A549 (cell line): ENCODE data around the gene CNTN4. TPM values are rescaled to one million over a fixed set of nuclear protein-coding genes. Genes with fewer than 3 reads are reported as not detected.

Experiments
- ATAC-seq, 2 experiments: fragments of 200-7000 bp in 1 of 2; fragments of >200 bp in 1 of 2; cut with Nextera tagmentation in 1 of 2; cut with Tn5 transposase in 1 of 2; 3 replicates each; pipeline versions ENCODE4 v1.8.0 to v1.9.1; 2018 to 2020; ENCODE audit warnings: mild to moderate bottlenecking in 1 of 2, moderate library complexity in 1 of 2
- CTCF ChIA-PET: fragments of 300-600 bp; sonication (Branson Sonifier 250); formaldehyde crosslinking; extraction: SDS; loops from one replicate; lab custom pipeline; 2021; ENCODE audit warnings: antibody characterized with exemption, inconsistent platforms; lab: Yijun Ruan, JAX
- POLR2A ChIA-PET: fragments of 350-600 bp; formaldehyde crosslinking; extraction: SDS; loops from one replicate; lab custom pipeline; 2021; ENCODE audit warnings: antibody characterized with exemption, inconsistent platforms; lab: Yijun Ruan, JAX
- DNase-seq, 2 experiments: peaks; one replicate each; pipeline versions ENCODE4 v3.0.0 to v3.0.0-alpha.2; 2011 to 2016; ENCODE audit warnings: low read depth in 1 of 2, low spot score in 1 of 2
- FAIRE-seq: peaks from 2 replicates; lab custom pipeline; 2011; peaks lifted over from hg19 to GRCh38; lab: Jason Lieb, UNC
- H3K27ac ChIP-seq, 2 experiments: fragments of >200 bp; sonication (Bioruptor Twin); formaldehyde crosslinking; 3 replicates each; pipeline ENCODE4 v1.5.1; 2016 to 2017
- H3K4me1 ChIP-seq: fragments of >200 bp; sonication (Bioruptor Twin); formaldehyde crosslinking; 3 replicates; pipeline ENCODE4 v1.6.1; 2016
- H3K4me2 ChIP-seq: fragments of >200 bp; sonication (Bioruptor Twin); formaldehyde crosslinking; 3 replicates; pipeline ENCODE4 v1.6.1; 2016
- H3K4me3 ChIP-seq: fragments of >200 bp; sonication (Bioruptor Twin); formaldehyde crosslinking; 3 replicates; pipeline ENCODE4 v1.5.1; 2016
- H3K9me3 ChIP-seq: fragments of >200 bp; sonication (Bioruptor Twin); formaldehyde crosslinking; 3 replicates; pipeline ENCODE4 v1.6.1; 2016
- CBX2 ChIP-seq: fragments of 200-600 bp; sonication (generic); IDR thresholded peaks from 2 replicates; pipeline ENCODE4 v1.6.1; 2016; ENCODE audit warnings: low read depth, mild to moderate bottlenecking, borderline replicate concordance
- CBX8 ChIP-seq: fragments of 200-600 bp; sonication (generic); IDR thresholded peaks from 2 replicates; pipeline ENCODE4 v1.6.1; 2016
- CEBPB ChIP-seq, 2 experiments: fragments of >200 bp in 1 of 2; sonication (Bioruptor Twin) in 1 of 2; formaldehyde crosslinking in 1 of 2; IDR thresholded peaks; 2 replicates each; pipeline ENCODE4 v1.6.1; 2012 to 2016
- CHD4 ChIP-seq: fragments of 200-600 bp; sonication (generic); IDR thresholded peaks from 2 replicates; pipeline ENCODE4 v1.6.1; 2016; ENCODE audit warnings: antibody characterized with exemption, mild to moderate bottlenecking, borderline replicate concordance
- EHF ChIP-seq: fragments of 250-450 bp; sonication (Bioruptor Pico); IDR thresholded peaks from 2 replicates; pipeline ENCODE4 v1.5.0; 2020; ENCODE audit warnings: mild to moderate bottlenecking
- EHMT2 ChIP-seq: fragments of 200-600 bp; sonication (generic); IDR thresholded peaks from 2 replicates; pipeline ENCODE4 v1.6.1; 2016; ENCODE audit warnings: antibody characterized with exemption, low read depth, mild to moderate bottlenecking, moderate library complexity
- EP300 ChIP-seq, 2 experiments: fragments of >200 bp; sonication (Bioruptor Twin); formaldehyde crosslinking; IDR thresholded peaks; 2 replicates in 1 of 2; 3 replicates in 1 of 2; pipeline ENCODE4 v1.6.1; 2016 to 2017
- ESRRA ChIP-seq: fragments of 150-350 bp; IDR thresholded peaks from 2 replicates; pipeline ENCODE4 v1.6.1; 2014; ENCODE audit warnings: mild to moderate bottlenecking, low read length, borderline replicate concordance
- FOSB ChIP-seq: fragments of 250-450 bp; sonication (Bioruptor Pico); IDR thresholded peaks from 2 replicates; pipeline ENCODE4 v1.5.0; 2020; ENCODE audit warnings: mild to moderate bottlenecking, moderate library complexity
- FOSL2 ChIP-seq, 2 experiments: fragments of 450-650 bp in 1 of 2; fragments of >200 bp in 1 of 2; sonication (Bioruptor Twin) in 1 of 2; formaldehyde crosslinking; IDR thresholded peaks; 2 replicates each; pipeline versions ENCODE4 v1.5.0 to v1.6.1; 2016 to 2020; ENCODE audit warnings: mild to moderate bottlenecking in 1 of 2, moderate library complexity in 1 of 2
- FOXS1 ChIP-seq: fragments of 250-450 bp; sonication (Bioruptor Pico); IDR thresholded peaks from 2 replicates; pipeline ENCODE4 v1.5.0; 2020; ENCODE audit warnings: mild to moderate bottlenecking, moderate library complexity
- GATA3 ChIP-seq: IDR thresholded peaks from 2 replicates; pipeline ENCODE4 v1.6.1; 2012; ENCODE audit warnings: borderline replicate concordance
- HEYL ChIP-seq: fragments of 250-450 bp; sonication (Bioruptor Pico); IDR thresholded peaks from 2 replicates; pipeline ENCODE4 v1.8.0; 2021; ENCODE audit warnings: mild to moderate bottlenecking, moderate library complexity
- HOXB5 ChIP-seq: fragments of 250-450 bp; sonication (Bioruptor Pico); IDR thresholded peaks from 2 replicates; pipeline ENCODE4 v1.5.0; 2020; ENCODE audit warnings: mild to moderate bottlenecking, moderate library complexity
- JUNB ChIP-seq: fragments of >200 bp; sonication (Bioruptor Twin); formaldehyde crosslinking; IDR thresholded peaks from 2 replicates; pipeline ENCODE4 v1.6.1; 2016
- KDM1A ChIP-seq: fragments of 200-600 bp; sonication (generic); IDR thresholded peaks from 2 replicates; pipeline ENCODE4 v1.6.1; 2016; ENCODE audit warnings: low read depth, mild to moderate bottlenecking
- MAFK ChIP-seq: fragments of 450-650 bp; IDR thresholded peaks from 2 replicates; pipeline ENCODE4 v1.6.1; 2014; ENCODE audit not compliant: partially characterized antibody
- POLR2AphosphoS2 ChIP-seq: conservative IDR thresholded peaks from 2 replicates; pipeline ENCODE4 v1.6.1; 2012; ENCODE audit warnings: low read length, improper control_type of control experiment, inconsistent platforms
- RARB ChIP-seq: fragments of 250-450 bp; sonication (Bioruptor Pico); IDR thresholded peaks from 2 replicates; pipeline ENCODE4 v1.8.0; 2021; ENCODE audit warnings: mild to moderate bottlenecking, moderate library complexity
- RCOR1 ChIP-seq: fragments of 150-350 bp; IDR thresholded peaks from 2 replicates; pipeline ENCODE4 v1.6.1; 2014; ENCODE audit warnings: antibody characterized with exemption, low read length, low read depth
- TFCP2L1 ChIP-seq: fragments of 250-450 bp; sonication (Bioruptor Pico); IDR thresholded peaks from 2 replicates; pipeline ENCODE4 v1.5.0; 2021; ENCODE audit warnings: mild to moderate bottlenecking
- ZFP36 ChIP-seq: fragments of 450-650 bp; IDR thresholded peaks from 2 replicates; pipeline ENCODE4 v1.6.1; 2014; ENCODE audit warnings: borderline replicate concordance; ENCODE audit not compliant: partially characterized antibody
- ZNF302 ChIP-seq: fragments of 250-450 bp; sonication (Bioruptor Pico); IDR thresholded peaks from 2 replicates; pipeline ENCODE4 v1.9.0; 2021; ENCODE audit warnings: inconsistent platforms, mild to moderate bottlenecking, moderate library complexity
- WGBS: methylation state at CpG from one replicate; pipeline ENCODE4 v1.1.6; 2017; ENCODE audit errors: missing lambda C conversion rate; 5-methylcytosine and 5-hydroxymethylcytosine counted together
- polyA plus RNA-seq, 4 experiments: library from polyadenylated mRNA; depleted of rRNA in 3 of 4; stranded (reverse); fragments of >200 nt; fragmentation: RNase III in 1 of 4; extraction: RNeasy Plus Mini Kit Qiagen cat#74134 plus additional on column Dnase treatment in 1 of 4; gene quantifications; 2 replicates in 3 of 4; 3 replicates in 1 of 4; pipeline ENCODE4 v1.2.3, GENCODE V29; 2011 to 2017
- TF ChIP-seq, protein P1 (sequence below): fragments of 250-450 bp; sonication (Bioruptor Pico); IDR thresholded peaks from 2 replicates; pipeline ENCODE4 v1.5.0; 2020; ENCODE audit warnings: low read depth, mild to moderate bottlenecking, moderate library complexity
- TF ChIP-seq, protein P2 (sequence below): IDR thresholded peaks from 2 replicates; pipeline ENCODE4 v1.6.1; 2012
- TF ChIP-seq, protein P3 (sequence below): fragments of 450-650 bp; IDR thresholded peaks from 2 replicates; pipeline ENCODE4 v1.6.1; 2014; ENCODE audit warnings: antibody characterized with exemption
- TF ChIP-seq, protein P4 (sequence below): IDR thresholded peaks from 2 replicates; pipeline ENCODE4 v1.6.1; 2012; ENCODE audit warnings: low read depth, borderline replicate concordance
- TF ChIP-seq, protein P5 (sequence below): IDR thresholded peaks from 2 replicates; pipeline ENCODE4 v1.6.1; 2012
- TF ChIP-seq, protein P6 (sequence below): fragments of 200-600 bp; sonication (generic); IDR thresholded peaks from 2 replicates; pipeline ENCODE4 v1.6.1; 2016; ENCODE audit warnings: antibody characterized with exemption, mild to moderate bottlenecking, moderate library complexity

Gene CNTN4
- polyA plus RNA-seq, 2 of the 4 experiments (the other 2 are of a cell fraction) = 0.03 TPM; not detected in 1

DNA sequence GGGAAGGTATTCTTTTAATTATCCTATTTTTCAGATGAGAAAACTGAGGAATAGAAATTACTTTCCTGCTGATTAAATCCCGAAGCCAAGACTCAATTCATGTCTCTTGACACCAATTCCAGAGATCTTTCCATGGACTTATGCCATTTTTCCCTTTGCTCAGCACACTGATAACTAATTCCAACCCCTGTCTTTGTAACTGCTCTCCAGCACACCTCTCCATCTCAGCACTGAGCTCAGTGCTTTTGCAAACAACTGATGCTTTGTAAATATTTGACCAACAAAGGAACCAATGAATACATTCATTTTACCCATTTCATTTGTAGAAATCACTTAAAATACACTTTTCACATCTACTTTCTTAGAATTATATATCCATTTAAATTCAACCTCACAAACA lies 762.5 kb downstream of the CNTN4 start:
- ATAC-seq = no peak
- Histone ChIP-seq H3K27ac (no peak overlapping the region), H3K9me3 (no peaks in the 10 kb centered on the region), H3K4me3 (no peak overlapping the region), H3K4me1 (no peaks in the 10 kb centered on the region), H3K4me2 (no peak overlapping the region)
- ChIA-PET POLR2A (no interaction called here), CTCF (no interaction called here)
- no peak for FAIRE-seq
- WGBS = 0% methylated on average over 1 of the region's 1 CpG
- DNase-seq = no peak
- TF ChIP-seq, protein P1, sequence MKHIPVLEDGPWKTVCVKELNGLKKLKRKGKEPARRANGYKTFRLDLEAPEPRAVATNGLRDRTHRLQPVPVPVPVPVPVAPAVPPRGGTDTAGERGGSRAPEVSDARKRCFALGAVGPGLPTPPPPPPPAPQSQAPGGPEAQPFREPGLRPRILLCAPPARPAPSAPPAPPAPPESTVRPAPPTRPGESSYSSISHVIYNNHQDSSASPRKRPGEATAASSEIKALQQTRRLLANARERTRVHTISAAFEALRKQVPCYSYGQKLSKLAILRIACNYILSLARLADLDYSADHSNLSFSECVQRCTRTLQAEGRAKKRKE (CRISPR knock-in tag) = no peak
- TF ChIP-seq JUNB = no peak
- TF ChIP-seq EHMT2 = no peak
- TF ChIP-seq FOSL2 (IDR thresholded peaks at IDR 0.05) = no peak
- no peak for TF ChIP-seq FOSL2 (CRISPR knock-in tag; IDR thresholded peaks at IDR 0.05)
- TF ChIP-seq HOXB5 (CRISPR knock-in tag) = no peak
- TF ChIP-seq RARB (CRISPR knock-in tag) = no peak
- no peak for TF ChIP-seq ZNF302
- no peak for TF ChIP-seq EHF (CRISPR knock-in tag)
- no peak for TF ChIP-seq TFCP2L1 (CRISPR knock-in tag)
- no peak for TF ChIP-seq POLR2AphosphoS2
- no peak for TF ChIP-seq CBX8
- TF ChIP-seq FOSB (CRISPR knock-in tag) = no peak
- TF ChIP-seq, protein P2, sequence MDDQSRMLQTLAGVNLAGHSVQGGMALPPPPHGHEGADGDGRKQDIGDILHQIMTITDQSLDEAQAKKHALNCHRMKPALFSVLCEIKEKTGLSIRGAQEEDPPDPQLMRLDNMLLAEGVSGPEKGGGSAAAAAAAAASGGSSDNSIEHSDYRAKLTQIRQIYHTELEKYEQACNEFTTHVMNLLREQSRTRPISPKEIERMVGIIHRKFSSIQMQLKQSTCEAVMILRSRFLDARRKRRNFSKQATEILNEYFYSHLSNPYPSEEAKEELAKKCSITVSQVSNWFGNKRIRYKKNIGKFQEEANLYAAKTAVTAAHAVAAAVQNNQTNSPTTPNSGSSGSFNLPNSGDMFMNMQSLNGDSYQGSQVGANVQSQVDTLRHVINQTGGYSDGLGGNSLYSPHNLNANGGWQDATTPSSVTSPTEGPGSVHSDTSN = no peak
- TF ChIP-seq HEYL = no peak
- TF ChIP-seq, protein P3, sequence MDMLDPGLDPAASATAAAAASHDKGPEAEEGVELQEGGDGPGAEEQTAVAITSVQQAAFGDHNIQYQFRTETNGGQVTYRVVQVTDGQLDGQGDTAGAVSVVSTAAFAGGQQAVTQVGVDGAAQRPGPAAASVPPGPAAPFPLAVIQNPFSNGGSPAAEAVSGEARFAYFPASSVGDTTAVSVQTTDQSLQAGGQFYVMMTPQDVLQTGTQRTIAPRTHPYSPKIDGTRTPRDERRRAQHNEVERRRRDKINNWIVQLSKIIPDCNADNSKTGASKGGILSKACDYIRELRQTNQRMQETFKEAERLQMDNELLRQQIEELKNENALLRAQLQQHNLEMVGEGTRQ = no peak
- no peak for TF ChIP-seq ESRRA
- TF ChIP-seq, protein P4, sequence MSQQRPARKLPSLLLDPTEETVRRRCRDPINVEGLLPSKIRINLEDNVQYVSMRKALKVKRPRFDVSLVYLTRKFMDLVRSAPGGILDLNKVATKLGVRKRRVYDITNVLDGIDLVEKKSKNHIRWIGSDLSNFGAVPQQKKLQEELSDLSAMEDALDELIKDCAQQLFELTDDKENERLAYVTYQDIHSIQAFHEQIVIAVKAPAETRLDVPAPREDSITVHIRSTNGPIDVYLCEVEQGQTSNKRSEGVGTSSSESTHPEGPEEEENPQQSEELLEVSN = no peak
- TF ChIP-seq CEBPB (IDR thresholded peaks at IDR 0.05) = no peak
- TF ChIP-seq, protein P5, sequence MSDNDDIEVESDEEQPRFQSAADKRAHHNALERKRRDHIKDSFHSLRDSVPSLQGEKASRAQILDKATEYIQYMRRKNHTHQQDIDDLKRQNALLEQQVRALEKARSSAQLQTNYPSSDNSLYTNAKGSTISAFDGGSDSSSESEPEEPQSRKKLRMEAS = no peak

DNA sequence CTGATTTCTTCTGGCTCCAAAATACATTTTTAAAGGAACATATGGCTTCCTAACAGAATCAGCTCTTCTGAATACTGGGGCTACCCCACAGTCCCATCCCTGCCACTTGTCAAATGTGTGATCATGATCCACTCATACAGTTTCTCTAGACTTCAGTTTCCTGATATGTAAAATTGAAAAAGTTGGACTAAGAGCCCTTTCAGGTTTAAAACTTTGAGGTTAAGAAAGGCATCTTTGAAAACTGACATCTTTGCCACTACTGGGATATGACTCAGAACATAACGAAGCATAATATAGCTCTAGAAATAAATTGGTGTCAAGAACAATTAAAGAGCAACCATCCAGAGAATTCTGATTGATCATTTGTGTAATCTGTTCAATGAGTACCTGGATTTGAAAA lies 763.3 kb downstream of the CNTN4 start:
- WGBS = 0% methylated on average over 1 of the region's 1 CpG
- H3K4me1 ChIP-seq = no peaks in the 10 kb centered on the region
- DNase-seq = no peak
- no peak for ATAC-seq
- H3K4me2 ChIP-seq = no peak overlapping the region
- POLR2A ChIA-PET = no interaction called here
- CTCF ChIA-PET = no interaction called here
- H3K27ac ChIP-seq = no peak overlapping the region
- H3K9me3 ChIP-seq = no peaks in the 10 kb centered on the region
- H3K4me3 ChIP-seq = no peak overlapping the region
- FAIRE-seq = no peak
- TF ChIP-seq CBX2 (no peak), FOSL2 (IDR thresholded peaks at IDR 0.05) (no peak), FOSL2 (CRISPR knock-in tag; IDR thresholded peaks at IDR 0.05) (no peak), KDM1A (no peak), RCOR1 (no peak), TFCP2L1 (CRISPR knock-in tag) (no peak), EP300 (IDR thresholded peaks at IDR 0.05) (no peak), CHD4 (no peak), FOXS1 (CRISPR knock-in tag) (no peak), GATA3 (no peak), ZFP36 (no peak), MAFK (no peak), POLR2AphosphoS2 (no peak)
- TF ChIP-seq, protein P4 = no peak
- TF ChIP-seq, protein P5 = no peak
- TF ChIP-seq, protein P6, sequence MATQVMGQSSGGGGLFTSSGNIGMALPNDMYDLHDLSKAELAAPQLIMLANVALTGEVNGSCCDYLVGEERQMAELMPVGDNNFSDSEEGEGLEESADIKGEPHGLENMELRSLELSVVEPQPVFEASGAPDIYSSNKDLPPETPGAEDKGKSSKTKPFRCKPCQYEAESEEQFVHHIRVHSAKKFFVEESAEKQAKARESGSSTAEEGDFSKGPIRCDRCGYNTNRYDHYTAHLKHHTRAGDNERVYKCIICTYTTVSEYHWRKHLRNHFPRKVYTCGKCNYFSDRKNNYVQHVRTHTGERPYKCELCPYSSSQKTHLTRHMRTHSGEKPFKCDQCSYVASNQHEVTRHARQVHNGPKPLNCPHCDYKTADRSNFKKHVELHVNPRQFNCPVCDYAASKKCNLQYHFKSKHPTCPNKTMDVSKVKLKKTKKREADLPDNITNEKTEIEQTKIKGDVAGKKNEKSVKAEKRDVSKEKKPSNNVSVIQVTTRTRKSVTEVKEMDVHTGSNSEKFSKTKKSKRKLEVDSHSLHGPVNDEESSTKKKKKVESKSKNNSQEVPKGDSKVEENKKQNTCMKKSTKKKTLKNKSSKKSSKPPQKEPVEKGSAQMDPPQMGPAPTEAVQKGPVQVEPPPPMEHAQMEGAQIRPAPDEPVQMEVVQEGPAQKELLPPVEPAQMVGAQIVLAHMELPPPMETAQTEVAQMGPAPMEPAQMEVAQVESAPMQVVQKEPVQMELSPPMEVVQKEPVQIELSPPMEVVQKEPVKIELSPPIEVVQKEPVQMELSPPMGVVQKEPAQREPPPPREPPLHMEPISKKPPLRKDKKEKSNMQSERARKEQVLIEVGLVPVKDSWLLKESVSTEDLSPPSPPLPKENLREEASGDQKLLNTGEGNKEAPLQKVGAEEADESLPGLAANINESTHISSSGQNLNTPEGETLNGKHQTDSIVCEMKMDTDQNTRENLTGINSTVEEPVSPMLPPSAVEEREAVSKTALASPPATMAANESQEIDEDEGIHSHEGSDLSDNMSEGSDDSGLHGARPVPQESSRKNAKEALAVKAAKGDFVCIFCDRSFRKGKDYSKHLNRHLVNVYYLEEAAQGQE = no peak
- TF ChIP-seq, protein P3 = no peak
